Measurements from ENCODE around the gene RBP2. TPM values are rescaled to one million over a fixed set of nuclear protein-coding genes. Genes with fewer than 3 reads are reported as not detected.

The RBP2 gene
- total RNA-seq (2021) (not detected in 2 replicates), Bru-seq, nascent RNA (not detected), BruChase-seq, experiment 1, labeled RNA remaining after a 2-hour chase (not detected), BruChase-seq, experiment 2, labeled RNA remaining after a 6-hour chase (not detected)
- long read RNA-seq: 0 reads

- no peaks in the 10 kb centered on the region for H3K36me3 ChIP-seq (ENCODE audit: low read depth)
- ChIA-PET CTCF (no interaction called here), POLR2A (ENCODE audit: unreplicated experiment) (interaction anchor here (0.7 kb wide), 1 partner anchor 63 kb away, joined by 4 read pairs; the partner anchor contains the start of gene RBP1)
- H3K79me2 ChIP-seq (ENCODE audit: low read depth): no peaks in the 10 kb centered on the region
- no peaks in the 10 kb centered on the region for H3K9me2 ChIP-seq (ENCODE audit: insufficient read depth)
- no TSS peak for BruUV-seq (replicated peaks)
- no peak within 1 kb of the TSS for H3K4me3 ChIP-seq
- H3K9me3 ChIP-seq (ENCODE audit: insufficient read depth, low read depth): no peaks in the 10 kb centered on the region
- H3K4me1 ChIP-seq (replicated peaks; ENCODE audit: insufficient read depth): peaks cover 50% of the 10 kb centered on the region
- H3F3A ChIP-seq (ENCODE audit: insufficient read depth, low read depth): peaks cover 13% of the 10 kb centered on the region
- no peak for DNase-seq
- no peak within 1 kb of the TSS for H3K27ac ChIP-seq
- H3K4me2 ChIP-seq: no peak within 1 kb of the TSS
- no peak for TF ChIP-seq CTCF (conservative IDR thresholded peaks at IDR 0.05)
- no peak for TF ChIP-seq EZH2 (IDR thresholded peaks at IDR 0.05; ENCODE audit: low read depth)
- no peaks in the 10 kb centered on the region for H3K27me3 ChIP-seq (ENCODE audit: insufficient read depth, low read depth)
- intact Hi-C loops (cut with micrococcal nuclease; ENCODE audit: unreplicated experiment): loop anchor here (10.0 kb wide), 1 partner anchor 58 kb away; the partner anchor contains the start of gene RBP1
- H2AFZ ChIP-seq: no peak within 1 kb of the TSS
- no peaks in the 10 kb centered on the region for H4K20me1 ChIP-seq (ENCODE audit: insufficient read depth)
These were observed at the start of gene RBP2 for GRCh38 chr3:139476348-139476747. Gene RBP2, minus strand, starts transcription at chr3:139476516. Its CDS starts 57 bp downstream, at chr3:139476459.

GRCh38 chr3:139524841-139525636 lies 48.7 kb upstream of the RBP2 start:
- no peak overlapping the region for H3K4me3 ChIP-seq
- no peaks in the 10 kb centered on the region for H3F3A ChIP-seq (ENCODE audit: insufficient read depth, low read depth)
- TF ChIP-seq CTCF (conservative IDR thresholded peaks at IDR 0.05) (no peak), EZH2 (IDR thresholded peaks at IDR 0.05; ENCODE audit: low read depth) (no peak)
- BruUV-seq (replicated peaks): no TSS peak
- no peaks in the 10 kb centered on the region for H3K9me3 ChIP-seq (ENCODE audit: insufficient read depth, low read depth)
- no peaks in the 10 kb centered on the region for H3K36me3 ChIP-seq (ENCODE audit: low read depth)
- no peaks in the 10 kb centered on the region for H3K27me3 ChIP-seq (ENCODE audit: insufficient read depth, low read depth)
- POLR2A ChIA-PET (ENCODE audit: unreplicated experiment): interaction anchor here (0.6 kb wide), 1 partner anchor 57 kb away, joined by 10 read pairs; no protein-coding TSS in a partner anchor
- no peak overlapping the region for H2AFZ ChIP-seq
- intact Hi-C loops (cut with micrococcal nuclease; ENCODE audit: unreplicated experiment): no loop called here
- CTCF ChIA-PET: interaction anchor here (0.6 kb wide), 1 partner anchor 1490 kb away, joined by 3 read pairs; no protein-coding TSS in a partner anchor
- H4K20me1 ChIP-seq (ENCODE audit: insufficient read depth): no peaks in the 10 kb centered on the region
- no peak overlapping the region for H3K27ac ChIP-seq
- H3K4me2 ChIP-seq: no peak overlapping the region
- H3K79me2 ChIP-seq (ENCODE audit: low read depth): no peaks in the 10 kb centered on the region
- DNase-seq: no peak
- no peaks in the 10 kb centered on the region for H3K4me1 ChIP-seq (replicated peaks; ENCODE audit: insufficient read depth)
- H3K9me2 ChIP-seq (ENCODE audit: insufficient read depth): no peaks in the 10 kb centered on the region

- Histone ChIP-seq H4K20me1 (ENCODE audit: insufficient read depth) (no peaks in the 10 kb centered on the region), H3K79me2 (ENCODE audit: low read depth) (no peaks in the 10 kb centered on the region)
- CTCF ChIA-PET: no interaction called here
These were observed 47.4 kb upstream of the RBP2 start for GRCh38 chr3:139523718-139524117.

More at GRCh38 chr3:139523718-139524117, 47.4 kb upstream of the RBP2 start:
- H3K36me3 ChIP-seq (ENCODE audit: low read depth): no peaks in the 10 kb centered on the region
- H3K27me3 ChIP-seq (ENCODE audit: insufficient read depth, low read depth): no peaks in the 10 kb centered on the region
- no peaks in the 10 kb centered on the region for H3K9me2 ChIP-seq (ENCODE audit: insufficient read depth)
- H3K9me3 ChIP-seq (ENCODE audit: insufficient read depth, low read depth): no peaks in the 10 kb centered on the region
- no peak overlapping the region for H3K27ac ChIP-seq
- H3K4me3 ChIP-seq: no peak overlapping the region
- H2AFZ ChIP-seq: no peak overlapping the region
- no TSS peak for BruUV-seq (replicated peaks)
- no peak for TF ChIP-seq EZH2 (IDR thresholded peaks at IDR 0.05; ENCODE audit: low read depth)
- TF ChIP-seq CTCF (conservative IDR thresholded peaks at IDR 0.05): no peak
- no peaks in the 10 kb centered on the region for H3F3A ChIP-seq (ENCODE audit: insufficient read depth, low read depth)
- POLR2A ChIA-PET (ENCODE audit: unreplicated experiment): interaction anchor here (0.5 kb wide), 1 partner anchor 10 kb away, joined by 8 read pairs; no protein-coding TSS in a partner anchor
- no peak for DNase-seq
- H3K4me1 ChIP-seq (replicated peaks; ENCODE audit: insufficient read depth): no peaks in the 10 kb centered on the region
- H3K4me2 ChIP-seq: no peak overlapping the region
- intact Hi-C loops (cut with micrococcal nuclease; ENCODE audit: unreplicated experiment): no loop called here
